Neuron (in vitro differentiated cells): ENCODE results near the gene ANKRD36B.
"Not testable (repeated sequence)": the region's sequence is repeated elsewhere in the genome, so short reads cannot be mapped to it uniquely, and the experiment has no call there.

ENCODE experiments used
- H2AFZ ChIP-seq: one replicate; pipeline ENCODE4 v1.6.1; 2013; ENCODE audit warnings: low read depth, mild to moderate bottlenecking, inconsistent platforms, low read length, moderate library complexity
- H3K27me3 ChIP-seq: one replicate; pipeline ENCODE4 v1.6.1; 2013; ENCODE audit warnings: low read length; ENCODE audit not compliant: insufficient read depth
- H3K36me3 ChIP-seq: one replicate; pipeline ENCODE4 v1.6.1; 2013; ENCODE audit warnings: low read length; ENCODE audit not compliant: insufficient read depth
- H3K4me1 ChIP-seq: one replicate; pipeline ENCODE4 v1.6.1; 2013; ENCODE audit warnings: low read length; ENCODE audit not compliant: insufficient read depth
- H3K4me3 ChIP-seq: 2 replicates; pipeline ENCODE4 v1.5.1; 2013; ENCODE audit warnings: mild to moderate bottlenecking, low read length, moderate library complexity
- H3K9me3 ChIP-seq: one replicate; pipeline ENCODE4 v1.6.1; 2013; ENCODE audit warnings: low read length

Gene ANKRD36B

GRCh38 chr2:97495651-97496050 lies 94.0 kb downstream of the ANKRD36B start:
- not testable (repeated sequence) for H3K27me3 ChIP-seq, H3K36me3 ChIP-seq, H3K9me3 ChIP-seq

GRCh38 chr2:97490141-97490540 lies 99.5 kb downstream of the ANKRD36B start:
- not testable (repeated sequence) for H3K36me3 ChIP-seq, H2AFZ ChIP-seq, H3K4me1 ChIP-seq, H3K27me3 ChIP-seq, H3K9me3 ChIP-seq, H3K4me3 ChIP-seq

More at GRCh38 chr2:97495651-97496050, 94.0 kb downstream of the ANKRD36B start:
- H3K4me1 ChIP-seq, H2AFZ ChIP-seq, H3K4me3 ChIP-seq: not testable (repeated sequence)
